Tibial artery (tissue), 4 donors: ENCODE data around the gene PPIC.
"Not testable (repeated sequence)": the region's sequence is repeated elsewhere in the genome, so short reads cannot be mapped to it uniquely, and the experiment has no call there.

Source experiments
- DNase-seq, 2 donors: peaks; one replicate each; pipeline ENCODE4 v3.0.0-alpha.2; 2019
- H3K27ac ChIP-seq, 2 donors: fragments of 200-600 bp; sonication (generic) in 1 of 2; 1 replicate in 1 of 2; 2 replicates in 1 of 2; pipeline ENCODE4 v1.5.1; 2018 to 2019; ENCODE audit warnings: mild to moderate bottlenecking in 1 of 2
- H3K27me3 ChIP-seq, 2 donors: fragments of 200-600 bp; sonication (generic) in 1 of 2; one replicate each; pipeline versions ENCODE4 v1.5.1 to v1.6.0; 2016 to 2019
- H3K36me3 ChIP-seq, 3 donors: fragments of 200-600 bp; sonication (generic) in 2 of 3; one replicate each; pipeline ENCODE4 v1.5.1; 2016 to 2019; ENCODE audit warnings: mild to moderate bottlenecking in 2 of 3
- H3K4me1 ChIP-seq, 4 donors: fragments of 200-600 bp; sonication (generic) in 2 of 4; 1 replicate in 3 of 4; 2 replicates in 1 of 4; pipeline ENCODE4 v1.5.1; 2016 to 2019
- H3K4me3 ChIP-seq, 2 donors: fragments of 200-600 bp; sonication (generic) in 1 of 2; 1 replicate in 1 of 2; 2 replicates in 1 of 2; pipeline ENCODE4 v1.5.1; 2018 to 2019; ENCODE audit warnings: mild to moderate bottlenecking in 2 of 2
- H3K9me3 ChIP-seq, 3 donors: fragments of 200-600 bp; sonication (generic) in 1 of 3; one replicate each; pipeline ENCODE4 v1.5.1; 2016 to 2019
- intact Hi-C: fragments of 100-400 bp; cut with DNase I; formaldehyde crosslinking; loops from one replicate; pipeline ENCODE4 v1.15.0; 2023; ENCODE audit warnings: low total_unique reads
- TF ChIP-seq, protein P1 (sequence below), 2 experiments: fragments of 200-600 bp in 1 of 2; fragments of 450-650 bp in 1 of 2; IDR thresholded peaks; one replicate each; pipeline ENCODE4 v1.5.1; 2017 to 2019; ENCODE audit warnings: antibody characterized with exemption in 2 of 2, mild to moderate bottlenecking in 1 of 2, moderate library complexity in 1 of 2

Gene PPIC

DNA sequence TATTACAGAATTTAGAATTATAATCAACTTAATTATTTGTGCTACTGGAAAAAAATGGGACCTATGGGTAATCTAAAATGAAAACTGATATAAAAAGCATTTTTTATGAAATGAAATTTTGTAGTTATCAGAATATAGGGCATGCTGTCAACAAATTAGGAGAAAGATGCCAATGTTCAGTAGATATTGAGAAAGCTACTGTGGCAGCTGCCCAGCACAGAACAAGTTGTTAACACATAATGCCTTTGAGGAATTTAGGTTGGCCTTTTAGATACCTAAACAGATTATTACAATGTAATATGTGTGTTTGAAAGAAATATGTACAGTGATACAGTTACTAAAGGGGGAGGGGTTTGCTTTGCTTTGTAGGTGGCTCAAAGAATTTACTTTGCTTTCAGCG is 54.1 kb downstream of the PPIC start:
- no peaks in the 10 kb centered on the region for H3K9me3 ChIP-seq
- intact Hi-C loops = no loop called here
- no peak overlapping the region for H3K4me3 ChIP-seq
- no peaks in the 10 kb centered on the region for H3K4me1 ChIP-seq
- TF ChIP-seq, protein P1, sequence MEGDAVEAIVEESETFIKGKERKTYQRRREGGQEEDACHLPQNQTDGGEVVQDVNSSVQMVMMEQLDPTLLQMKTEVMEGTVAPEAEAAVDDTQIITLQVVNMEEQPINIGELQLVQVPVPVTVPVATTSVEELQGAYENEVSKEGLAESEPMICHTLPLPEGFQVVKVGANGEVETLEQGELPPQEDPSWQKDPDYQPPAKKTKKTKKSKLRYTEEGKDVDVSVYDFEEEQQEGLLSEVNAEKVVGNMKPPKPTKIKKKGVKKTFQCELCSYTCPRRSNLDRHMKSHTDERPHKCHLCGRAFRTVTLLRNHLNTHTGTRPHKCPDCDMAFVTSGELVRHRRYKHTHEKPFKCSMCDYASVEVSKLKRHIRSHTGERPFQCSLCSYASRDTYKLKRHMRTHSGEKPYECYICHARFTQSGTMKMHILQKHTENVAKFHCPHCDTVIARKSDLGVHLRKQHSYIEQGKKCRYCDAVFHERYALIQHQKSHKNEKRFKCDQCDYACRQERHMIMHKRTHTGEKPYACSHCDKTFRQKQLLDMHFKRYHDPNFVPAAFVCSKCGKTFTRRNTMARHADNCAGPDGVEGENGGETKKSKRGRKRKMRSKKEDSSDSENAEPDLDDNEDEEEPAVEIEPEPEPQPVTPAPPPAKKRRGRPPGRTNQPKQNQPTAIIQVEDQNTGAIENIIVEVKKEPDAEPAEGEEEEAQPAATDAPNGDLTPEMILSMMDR (IDR thresholded peaks at IDR 0.05) = no peak
- no peaks in the 10 kb centered on the region for H3K27me3 ChIP-seq
- no peak overlapping the region for H3K27ac ChIP-seq
- H3K36me3 ChIP-seq = no peaks in the 10 kb centered on the region
- no peak for DNase-seq

DNA sequence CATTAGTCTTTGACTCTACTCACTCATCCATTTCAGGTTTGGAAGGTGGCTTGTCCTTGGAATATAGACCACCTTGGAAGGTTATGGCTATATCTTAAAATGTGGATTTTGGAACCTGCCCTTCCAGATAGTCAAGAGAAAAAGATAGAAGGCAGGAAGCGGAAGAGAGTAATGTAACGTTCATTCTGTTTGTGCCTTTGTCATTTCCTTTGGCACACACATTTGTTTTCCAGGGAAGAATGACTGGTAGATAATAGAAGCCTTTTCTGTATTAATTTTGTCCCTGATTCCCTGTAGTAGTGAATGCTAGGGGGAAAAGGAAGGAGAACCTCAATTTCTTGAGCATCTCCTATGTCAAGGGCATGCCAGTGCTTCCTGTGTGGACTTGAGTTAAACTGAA is 54.7 kb downstream of the PPIC start:
- Histone ChIP-seq H3K4me3 (no peak overlapping the region), H3K4me1 (no peaks in the 10 kb centered on the region), H3K36me3 (no peaks in the 10 kb centered on the region), H3K9me3 (no peaks in the 10 kb centered on the region), H3K27me3 (no peaks in the 10 kb centered on the region), H3K27ac (no peak overlapping the region)
- intact Hi-C loops = no loop called here
- TF ChIP-seq, protein P1 (IDR thresholded peaks at IDR 0.05) = no peak
- no peak for DNase-seq

DNA sequence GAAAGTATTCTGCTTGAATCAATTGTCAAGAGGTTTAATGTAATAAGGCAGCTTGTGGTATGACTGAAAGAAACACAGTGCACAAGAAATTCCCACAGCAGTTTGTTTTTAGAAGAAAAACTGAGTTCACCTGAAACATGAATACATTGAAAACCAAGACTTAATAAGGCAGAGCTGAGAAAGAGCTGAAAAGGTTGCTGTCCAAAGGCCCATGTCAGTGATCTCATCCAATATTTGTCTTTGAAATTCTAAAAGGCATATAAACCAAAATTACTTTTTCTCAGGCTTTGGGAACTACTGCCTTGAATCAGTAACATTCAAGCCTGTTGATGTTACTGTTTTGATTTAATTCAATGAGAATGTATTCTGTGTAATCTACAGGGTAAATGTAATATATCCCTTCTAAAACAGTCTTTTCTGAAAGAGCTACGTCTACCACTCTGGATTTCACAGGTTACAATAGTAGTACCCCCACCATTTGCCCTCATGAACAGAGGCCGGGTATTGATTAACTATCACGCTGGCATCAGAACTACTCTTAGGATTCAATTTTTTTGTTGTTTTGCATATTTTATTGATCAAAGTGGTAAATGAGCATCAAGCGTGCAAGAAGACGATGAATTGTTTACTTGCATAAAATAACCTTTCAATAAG is 57.8 kb downstream of the PPIC start:
- H3K27me3 ChIP-seq = no peaks in the 10 kb centered on the region
- TF ChIP-seq, protein P1 (IDR thresholded peaks at IDR 0.05) = no peak
- intact Hi-C loops = no loop called here
- H3K27ac ChIP-seq = no peak overlapping the region
- H3K9me3 ChIP-seq = no peaks in the 10 kb centered on the region
- no peak for DNase-seq
- no peaks in the 10 kb centered on the region for H3K4me1 ChIP-seq
- peaks cover 0 to 7% (median 0%) of the 10 kb centered on the region in 3 donors for H3K36me3 ChIP-seq
- H3K4me3 ChIP-seq = no peak overlapping the region

DNA sequence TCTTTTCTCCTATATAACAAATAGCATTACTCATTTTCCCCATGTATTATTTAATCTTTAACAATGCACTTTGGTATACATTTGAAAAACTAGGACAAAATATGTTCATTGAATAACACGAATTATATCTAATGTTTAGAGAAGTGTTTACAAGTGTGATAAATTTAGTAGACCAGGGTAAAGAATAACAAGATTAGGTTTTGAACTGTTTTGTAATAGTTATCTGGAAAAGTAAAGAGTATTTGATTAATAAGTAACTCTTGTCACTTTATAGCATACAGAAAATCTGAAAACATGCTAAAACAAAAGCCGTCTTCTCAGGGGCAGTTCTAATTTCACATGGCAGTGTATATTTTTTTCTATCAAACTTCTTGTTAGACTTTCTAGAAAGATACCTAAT is 58.5 kb downstream of the PPIC start:
- no peak overlapping the region for H3K27ac ChIP-seq
- intact Hi-C loops = no loop called here
- TF ChIP-seq, protein P1 (IDR thresholded peaks at IDR 0.05) = no peak

DNA sequence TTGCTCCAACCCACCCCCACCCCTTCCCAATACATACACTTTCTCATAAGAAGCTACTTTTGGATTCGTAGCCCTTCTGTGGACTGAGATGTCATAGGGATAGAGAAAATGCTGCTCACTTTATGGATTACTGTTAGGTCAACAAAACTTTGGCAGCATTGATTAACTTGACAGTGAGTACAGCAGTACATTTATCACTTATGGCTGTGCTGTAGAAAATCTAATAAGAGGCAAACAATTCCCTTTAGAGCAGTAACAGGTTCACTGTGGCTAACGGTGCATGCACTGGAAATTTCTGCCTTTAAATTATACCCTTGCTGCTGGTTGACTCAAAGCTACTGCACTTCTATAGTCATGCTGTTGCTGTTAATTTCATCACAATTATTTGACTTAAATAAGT is 59.2 kb downstream of the PPIC start:
- no peak overlapping the region for H3K27ac ChIP-seq
- no peak overlapping the region for H3K4me3 ChIP-seq
- no peaks in the 10 kb centered on the region for H3K27me3 ChIP-seq
- DNase-seq = no peak
- no peaks in the 10 kb centered on the region for H3K9me3 ChIP-seq
- H3K36me3 ChIP-seq = peaks cover 0 to 7% (median 0%) of the 10 kb centered on the region in 3 donors
- H3K4me1 ChIP-seq = no peaks in the 10 kb centered on the region
- intact Hi-C loops = no loop called here
- TF ChIP-seq, protein P1 (IDR thresholded peaks at IDR 0.05) = no peak

More for the DNA sequence above, 58.5 kb downstream of the PPIC start:
- no peaks in the 10 kb centered on the region for H3K9me3 ChIP-seq
- DNase-seq = no peak
- H3K4me3 ChIP-seq = no peak overlapping the region
- H3K36me3 ChIP-seq = peaks cover 0 to 7% (median 0%) of the 10 kb centered on the region in 3 donors
- H3K27me3 ChIP-seq = no peaks in the 10 kb centered on the region
- H3K4me1 ChIP-seq = no peaks in the 10 kb centered on the region

DNA sequence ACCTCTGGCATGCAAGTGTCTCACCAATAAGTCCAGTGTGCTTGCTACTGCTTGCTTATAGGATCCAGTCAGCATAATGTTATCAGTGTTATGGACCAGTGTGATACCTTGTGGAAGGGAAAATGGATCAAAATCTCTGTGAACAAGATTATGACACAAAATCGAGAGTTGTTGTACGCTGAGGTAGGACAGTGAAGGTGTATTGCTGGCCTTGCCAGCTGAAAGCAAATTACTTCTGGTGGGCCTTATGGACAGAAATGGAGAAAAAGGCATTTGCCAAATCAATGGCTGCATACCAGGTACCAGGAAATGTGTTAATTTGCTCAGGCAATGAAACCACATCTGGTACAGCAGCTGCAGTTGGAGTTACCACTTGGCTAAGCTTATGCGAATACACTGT is 62.3 kb downstream of the PPIC start:
- H3K27ac ChIP-seq, intact Hi-C loops, H3K36me3 ChIP-seq, H3K9me3 ChIP-seq, H3K4me1 ChIP-seq, H3K27me3 ChIP-seq, DNase-seq, H3K4me3 ChIP-seq: not testable (repeated sequence)

DNA sequence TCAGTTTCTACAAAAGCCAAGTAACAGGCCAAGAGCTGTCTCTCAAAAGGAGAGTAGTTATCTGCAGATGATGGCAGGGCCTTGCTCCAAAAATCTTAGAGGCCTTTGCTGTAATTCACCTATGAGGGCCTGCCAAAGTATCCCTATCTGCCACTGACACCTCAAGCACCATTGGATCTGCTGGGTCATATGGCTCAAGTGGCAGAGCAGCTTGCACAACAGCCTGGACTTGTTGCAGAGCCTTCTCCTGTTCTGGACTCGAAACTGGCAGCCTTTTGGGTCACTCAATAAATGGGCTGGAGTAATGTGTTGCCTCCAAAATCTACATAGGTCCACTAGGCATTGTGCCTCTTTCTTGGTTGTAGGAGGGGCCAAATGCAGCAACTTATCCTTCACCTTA is 62.8 kb downstream of the PPIC start:
- H3K36me3 ChIP-seq, H3K27me3 ChIP-seq, DNase-seq, H3K4me3 ChIP-seq, H3K9me3 ChIP-seq, H3K27ac ChIP-seq, H3K4me1 ChIP-seq, intact Hi-C loops: not testable (repeated sequence)
